ENCODE data around the gene BIRC7.
"Not testable (repeated sequence)": the region's sequence is repeated elsewhere in the genome, so short reads cannot be mapped to it uniquely, and the experiment has no call there.

BIRC7 gene

GRCh38 chr20:63248835-63249591 is 13.3 kb downstream of the BIRC7 start:
- no peak for DNase-seq (ENCODE audit: low read depth)

GRCh38 chr20:63249891-63250290 is 14.2 kb downstream of the BIRC7 start:
- no peak for DNase-seq (ENCODE audit: low read depth)

GRCh38 chr20:63251350-63251749 is 15.6 kb downstream of the BIRC7 start:
- not testable (repeated sequence) for DNase-seq (ENCODE audit: low read depth)

- no peak for DNase-seq (ENCODE audit: low read depth)
Measured at GRCh38 chr20:63252284-63252711, 16.6 kb downstream of the BIRC7 start.

GRCh38 chr20:63253065-63253437 is 17.3 kb downstream of the BIRC7 start:
- DNase-seq (ENCODE audit: low read depth): no peak

- DNase-seq (ENCODE audit: low read depth): no peak
Measured at GRCh38 chr20:63253438-63254231, 17.9 kb downstream of the BIRC7 start.

- DNase-seq (ENCODE audit: low read depth): no peak
Measured at GRCh38 chr20:63254232-63254605, 18.5 kb downstream of the BIRC7 start, which contains the start of gene NKAIN4. Gene NKAIN4, minus strand, starts transcription at chr20:63254463. Its CDS starts 13 bp downstream, at chr20:63254450.

GRCh38 chr20:63254606-63255384 is 19.1 kb downstream of the BIRC7 start:
- DNase-seq (ENCODE audit: low read depth): no peak

- no peak for DNase-seq (ENCODE audit: low read depth)
Measured at GRCh38 chr20:63255931-63256704, 20.4 kb downstream of the BIRC7 start.

- DNase-seq (ENCODE audit: low read depth): no peak
Measured at GRCh38 chr20:63256954-63257353, 21.2 kb downstream of the BIRC7 start.

GRCh38 chr20:63257629-63258028 is 21.9 kb downstream of the BIRC7 start:
- DNase-seq (ENCODE audit: low read depth): no peak

- no peak for DNase-seq (ENCODE audit: low read depth)
Measured at GRCh38 chr20:63258781-63259180, 23.1 kb downstream of the BIRC7 start.

GRCh38 chr20:63259734-63260460 is 24.2 kb downstream of the BIRC7 start:
- no peak for DNase-seq (ENCODE audit: low read depth)

GRCh38 chr20:63260521-63260920 is 24.8 kb downstream of the BIRC7 start:
- DNase-seq (ENCODE audit: low read depth): no peak

GRCh38 chr20:63261060-63261794 is 25.5 kb downstream of the BIRC7 start:
- DNase-seq (ENCODE audit: low read depth): no peak

- DNase-seq (ENCODE audit: low read depth): no peak
Measured at GRCh38 chr20:63261795-63262528, 26.3 kb downstream of the BIRC7 start.

- no peak for DNase-seq (ENCODE audit: low read depth)
Measured at GRCh38 chr20:63262836-63263235, 27.1 kb downstream of the BIRC7 start.

- DNase-seq (ENCODE audit: low read depth): no peak
Measured at GRCh38 chr20:63264000-63264399, 28.3 kb downstream of the BIRC7 start.

- DNase-seq (ENCODE audit: low read depth): no peak
Measured at GRCh38 chr20:63264519-63264918, 28.8 kb downstream of the BIRC7 start.

All from HS-5 (cell line).